PC-9 (cell line): ENCODE results near the gene CEP72. TPM values are rescaled to one million over a fixed set of nuclear protein-coding genes. Genes with fewer than 3 reads are reported as not detected.

Experiments
- BruUV-seq: library from RNA; stranded (reverse); fragments of 400-500 nt; replicated peaks from 2 replicates; lab custom pipeline; 2021; lab: Mats Ljungman, UMichigan
- CTCF ChIA-PET: fragments of 300-600 bp; sonication (Branson Sonifier 250); formaldehyde crosslinking; loops from one replicate; lab custom pipeline; 2022; ENCODE audit warnings: antibody characterized with exemption; lab: Charles Lee
- POLR2A ChIA-PET: fragments of 300-600 bp; sonication (Branson Sonifier 250); formaldehyde crosslinking; loops from one replicate; lab custom pipeline; 2022; ENCODE audit warnings: antibody characterized with exemption; ENCODE audit not compliant: unreplicated experiment; lab: Charles Lee
- DNase-seq, 2 experiments: peaks; one replicate each; pipeline versions ENCODE4 v3.0.0 to v3.0.0-alpha.2; 2015 to 2022; ENCODE audit warnings: mixed read lengths in 1 of 2
- H2AFZ ChIP-seq: fragments of 200-600 bp; sonication (generic); 2 replicates; pipeline ENCODE4 v1.8.1; 2017; ENCODE audit warnings: antibody characterized with exemption
- H3F3A ChIP-seq: fragments of 200-600 bp; sonication (generic); 2 replicates; pipeline ENCODE4 v1.8.1; 2017; ENCODE audit warnings: antibody characterized with exemption, mild to moderate bottlenecking, low read depth; ENCODE audit not compliant: insufficient read depth
- H3K27ac ChIP-seq: fragments of 200-600 bp; sonication (generic); 2 replicates; pipeline ENCODE4 v1.6.1; 2016; ENCODE audit warnings: mixed run types
- H3K27me3 ChIP-seq: fragments of 200-600 bp; sonication (generic); 2 replicates; pipeline ENCODE4 v1.6.1; 2016; ENCODE audit warnings: low read depth, mixed run types; ENCODE audit not compliant: insufficient read depth
- H3K36me3 ChIP-seq: fragments of 200-600 bp; sonication (generic); 2 replicates; pipeline ENCODE4 v1.6.1; 2016; ENCODE audit warnings: low read depth, mixed run types
- H3K4me1 ChIP-seq: fragments of 200-600 bp; sonication (generic); replicated peaks from 2 replicates; pipeline ENCODE4 v1.6.1; 2016; ENCODE audit warnings: mixed run types; ENCODE audit not compliant: insufficient read depth
- H3K4me2 ChIP-seq: fragments of 200-600 bp; sonication (generic); 2 replicates; pipeline ENCODE4 v1.6.1; 2017; ENCODE audit warnings: mixed run types
- H3K4me3 ChIP-seq: fragments of 200-600 bp; sonication (generic); 2 replicates; pipeline ENCODE4 v1.6.1; 2016; ENCODE audit warnings: mixed run types
- H3K79me2 ChIP-seq: fragments of 200-600 bp; sonication (generic); 2 replicates; pipeline ENCODE4 v1.6.1; 2017; ENCODE audit warnings: low read depth, mixed run types
- H3K9me2 ChIP-seq: fragments of 200-600 bp; sonication (generic); 2 replicates; pipeline ENCODE4 v1.8.1; 2017; ENCODE audit warnings: mild to moderate bottlenecking; ENCODE audit not compliant: insufficient read depth
- H3K9me3 ChIP-seq: fragments of 200-600 bp; sonication (generic); 2 replicates; pipeline ENCODE4 v1.8.1; 2016; ENCODE audit warnings: low read depth; ENCODE audit not compliant: insufficient read depth
- H4K20me1 ChIP-seq: fragments of 200-600 bp; sonication (generic); 2 replicates; pipeline ENCODE4 v1.8.1; 2017; ENCODE audit not compliant: insufficient read depth
- CTCF ChIP-seq: fragments of 200-600 bp; sonication (generic); conservative IDR thresholded peaks from 2 replicates; pipeline ENCODE4 v1.6.1; 2017; ENCODE audit warnings: mixed run types, antibody characterized with exemption, mild to moderate bottlenecking, moderate library complexity
- EZH2 ChIP-seq: fragments of 200-600 bp; sonication (generic); IDR thresholded peaks from 2 replicates; pipeline ENCODE4 v1.8.0; 2017; ENCODE audit warnings: antibody characterized with exemption, low read depth
- intact Hi-C: fragments of 100-400 bp; cut with micrococcal nuclease; formaldehyde crosslinking; loops from one replicate; pipeline ENCODE4 v1.10.0; 2022; ENCODE audit not compliant: unreplicated experiment
- total RNA-seq: library from RNA; stranded (reverse); gene quantifications from 2 replicates; pipeline ENCODE4 v1.2.3, GENCODE V29; 2021

Gene CEP72
- total RNA-seq, 1 experiment from 2014 or later = 86.8 TPM

GRCh38 chr5:623531-623930 lies 11.4 kb downstream of the CEP72 start:
- POLR2A ChIA-PET = no interaction called here
- BruUV-seq = no TSS peak
- Histone ChIP-seq H3K9me2 (no peaks in the 10 kb centered on the region), H3K4me1 (no peaks in the 10 kb centered on the region), H3K4me3 (no peak overlapping the region), H2AFZ (no peak overlapping the region), H3K79me2 (no peaks in the 10 kb centered on the region), H3K27ac (no peak overlapping the region), H3K4me2 (no peak overlapping the region), H3K27me3 (no peaks in the 10 kb centered on the region), H4K20me1 (0 out of 2 replicates have a peak, but pooled peaks cover 4% of the 10 kb centered on the region), H3K9me3 (no peaks in the 10 kb centered on the region), H3K36me3 (peaks cover 21% of the 10 kb centered on the region), H3F3A (no peaks in the 10 kb centered on the region)
- no peak for DNase-seq
- CTCF ChIA-PET = no interaction called here
- TF ChIP-seq EZH2 = no peak
- intact Hi-C loops = no loop called here

- no peak overlapping the region for H2AFZ ChIP-seq
- no peaks in the 10 kb centered on the region for H3K9me3 ChIP-seq
- intact Hi-C loops = no loop called here
- peaks cover 3% of the 10 kb centered on the region; the same call in 1 of the 2 replicates for H3F3A ChIP-seq
- H3K79me2 ChIP-seq = no peaks in the 10 kb centered on the region
- no peaks in the 10 kb centered on the region for H3K9me2 ChIP-seq
- ChIA-PET POLR2A (no interaction called here), CTCF (no interaction called here)
- no peak for DNase-seq
- peaks cover 13% of the 10 kb centered on the region for H3K36me3 ChIP-seq
- no peak overlapping the region for H3K4me2 ChIP-seq
- no peak overlapping the region for H3K4me3 ChIP-seq
- no peaks in the 10 kb centered on the region for H3K4me1 ChIP-seq
- BruUV-seq = no TSS peak
- H3K27ac ChIP-seq = no peak overlapping the region
- 0 out of 2 replicates have a peak, but pooled peaks cover 4% of the 10 kb centered on the region for H4K20me1 ChIP-seq
- TF ChIP-seq EZH2 (no peak), CTCF (no peak)
- no peaks in the 10 kb centered on the region for H3K27me3 ChIP-seq
Measured at GRCh38 chr5:624118-624950, 12.2 kb downstream of the CEP72 start.

GRCh38 chr5:624951-625230 lies 12.8 kb downstream of the CEP72 start:
- peaks cover 8% of the 10 kb centered on the region for H3K36me3 ChIP-seq

More at GRCh38 chr5:624951-625230, 12.8 kb downstream of the CEP72 start:
- Histone ChIP-seq H3K9me2 (no peaks in the 10 kb centered on the region), H3K9me3 (no peaks in the 10 kb centered on the region), H3K4me1 (no peaks in the 10 kb centered on the region), H2AFZ (no peak overlapping the region), H3K79me2 (no peaks in the 10 kb centered on the region), H3K27ac (no peak overlapping the region), H4K20me1 (0 out of 2 replicates have a peak, but pooled peaks cover 4% of the 10 kb centered on the region), H3K4me3 (no peak overlapping the region), H3K27me3 (no peaks in the 10 kb centered on the region), H3F3A (peaks cover 3% of the 10 kb centered on the region; the same call in 1 of the 2 replicates), H3K4me2 (no peak overlapping the region)
- BruUV-seq = no TSS peak
- ChIA-PET POLR2A (no interaction called here), CTCF (no interaction called here)
- intact Hi-C loops = no loop called here
- TF ChIP-seq EZH2 (no peak), CTCF (no peak)
- DNase-seq = no peak
